ENCODE data around the gene CSPG4.
"Not testable (repeated sequence)": the region's sequence is repeated elsewhere in the genome, so short reads cannot be mapped to it uniquely, and the experiment has no call there.

CSPG4 gene

GRCh38 chr15:75738014-75738646 lies 25.5 kb upstream of the CSPG4 start:
- no peak overlapping the region for H3K27ac ChIP-seq (ENCODE audit: insufficient read depth in 1 of 2, low read depth in 1 of 2, low read length in 2 of 2, poor library complexity in 1 of 2, severe bottlenecking in 2 of 2)
- H3K4me1 ChIP-seq (ENCODE audit: control extremely low read depth in 1 of 4, control insufficient read depth in 4 of 4, insufficient read depth in 4 of 4, low read length in 3 of 4) = peaks cover 0 to 16% (median 10%) of the 10 kb centered on the region in 4 experiments
- no peak for DNase-seq
- no peaks in the 10 kb centered on the region for H3K36me3 ChIP-seq (ENCODE audit: control insufficient read depth in 4 of 4, insufficient read depth in 4 of 4, low read length in 3 of 4)
- POLR2A ChIA-PET = no interaction called here
- H3K9me3 ChIP-seq (ENCODE audit: control extremely low read depth in 1 of 5, control insufficient read depth in 4 of 5, insufficient read depth in 2 of 5, low read depth in 1 of 5, low read length in 4 of 5) = no peaks in the 10 kb centered on the region
- peak overlapping the region; percentile 61 to 87 (median 69) for H3K4me3 ChIP-seq (ENCODE audit: control insufficient read depth in 1 of 7, extremely low read depth in 1 of 7, insufficient read depth in 4 of 7, low read depth in 2 of 7, low read length in 6 of 7)
- CTCF ChIA-PET = interaction anchor here (1.4 to 3.3 kb wide), 3 partner anchors 9 to 13 kb away, joined by 3 to 13 read pairs (median 5); no protein-coding TSS in a partner anchor
- peaks cover 0 to 6% (median 0%) of the 10 kb centered on the region in 5 experiments for H3K27me3 ChIP-seq (replicated peaks in 2 of 5; ENCODE audit: control insufficient read depth in 4 of 5, insufficient read depth in 5 of 5, low read length in 4 of 5)
- 3% methylated on average over 36 of the region's 47 CpGs for WGBS (ENCODE audit: insufficient coverage)

- 89% methylated on average over 8 of the region's 14 CpGs for WGBS (ENCODE audit: insufficient coverage)
- CTCF ChIA-PET = interaction anchor here (1.4 to 3.3 kb wide), 3 partner anchors 9 to 12 kb away, joined by 3 to 13 read pairs (median 5); no protein-coding TSS in a partner anchor
- POLR2A ChIA-PET; H3K27me3 ChIP-seq (replicated peaks in 2 of 5; ENCODE audit: control insufficient read depth in 4 of 5, insufficient read depth in 5 of 5, low read length in 4 of 5); H3K36me3 ChIP-seq (ENCODE audit: control insufficient read depth in 4 of 4, insufficient read depth in 4 of 4, low read length in 3 of 4); DNase-seq; H3K27ac ChIP-seq (ENCODE audit: insufficient read depth in 1 of 2, low read depth in 1 of 2, low read length in 2 of 2, poor library complexity in 1 of 2, severe bottlenecking in 2 of 2); H3K9me3 ChIP-seq (ENCODE audit: control extremely low read depth in 1 of 5, control insufficient read depth in 4 of 5, insufficient read depth in 2 of 5, low read depth in 1 of 5, low read length in 4 of 5): not testable (repeated sequence)
- peaks cover 0 to 23% (median 16%) of the 10 kb centered on the region in 4 experiments for H3K4me1 ChIP-seq (ENCODE audit: control extremely low read depth in 1 of 4, control insufficient read depth in 4 of 4, insufficient read depth in 4 of 4, low read length in 3 of 4)
- peak overlapping the region in 6 of 7 experiments; percentile 61 to 87 (median 74) for H3K4me3 ChIP-seq (ENCODE audit: control insufficient read depth in 1 of 7, extremely low read depth in 1 of 7, insufficient read depth in 4 of 7, low read depth in 2 of 7, low read length in 6 of 7)
Measured at GRCh38 chr15:75737116-75738013, 24.7 kb upstream of the CSPG4 start.

- H3K4me1 ChIP-seq (ENCODE audit: control extremely low read depth in 1 of 4, control insufficient read depth in 4 of 4, insufficient read depth in 4 of 4, low read length in 3 of 4) = peaks cover 0 to 33% (median 26%) of the 10 kb centered on the region in 4 experiments
- ChIA-PET POLR2A (no interaction called here), CTCF (interaction anchor here (0.7 kb wide), 1 partner anchor 78 kb away, joined by 3 read pairs; no protein-coding TSS in a partner anchor)
Measured at GRCh38 chr15:75736256-75736655, 23.6 kb upstream of the CSPG4 start.

DNA sequence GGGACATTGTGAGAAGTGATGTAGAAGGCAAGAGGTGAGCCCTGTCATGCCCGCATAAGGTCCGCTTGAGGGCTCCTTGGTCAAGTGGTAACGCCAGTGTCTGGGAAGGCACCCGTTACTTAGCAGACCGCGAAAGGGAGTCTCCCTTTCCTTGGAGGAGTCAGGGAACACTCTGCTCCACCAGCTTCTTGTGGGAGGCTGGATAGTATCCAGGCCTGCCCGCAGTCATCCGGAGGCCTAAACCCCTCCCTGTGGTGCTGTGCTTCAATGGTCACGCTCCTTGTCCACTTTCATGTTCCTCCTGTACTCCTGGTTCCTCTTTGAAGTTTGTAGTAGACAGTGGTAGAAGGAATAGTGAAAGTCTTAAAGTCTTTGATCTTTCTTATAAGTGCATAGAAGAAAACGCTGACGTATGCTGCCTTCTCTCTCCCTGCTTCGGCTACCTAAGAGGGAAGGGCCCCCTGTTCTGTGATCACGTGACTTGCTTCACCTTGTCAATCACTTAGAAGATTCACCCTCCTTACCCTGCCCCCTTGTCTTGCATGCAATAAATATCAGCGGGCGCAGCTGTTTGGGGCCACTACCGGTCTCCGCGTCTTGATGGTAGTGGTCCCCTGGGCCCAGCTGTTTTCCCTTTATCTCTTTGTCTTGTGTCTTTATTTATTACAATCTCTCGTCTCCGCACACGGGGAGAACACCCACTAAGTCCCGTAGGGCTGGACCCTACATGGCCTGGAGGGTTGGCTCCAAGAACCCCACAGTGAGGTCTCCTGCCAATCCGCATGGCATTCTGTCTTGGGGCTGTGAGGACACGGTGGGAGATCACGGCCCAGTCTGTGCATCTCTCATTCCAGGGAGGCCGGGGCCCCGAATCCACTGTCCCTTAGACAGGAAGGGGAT lies 22.5 kb upstream of the CSPG4 start:
- WGBS (ENCODE audit: insufficient coverage) = 95% methylated on average over 23 of the region's 27 CpGs
- H3K4me3 ChIP-seq (ENCODE audit: control insufficient read depth in 1 of 7, extremely low read depth in 1 of 7, insufficient read depth in 4 of 7, low read depth in 2 of 7, low read length in 6 of 7); DNase-seq; H3K27ac ChIP-seq (ENCODE audit: insufficient read depth in 1 of 2, low read depth in 1 of 2, low read length in 2 of 2, poor library complexity in 1 of 2, severe bottlenecking in 2 of 2); H3K27me3 ChIP-seq (replicated peaks in 2 of 5; ENCODE audit: control insufficient read depth in 4 of 5, insufficient read depth in 5 of 5, low read length in 4 of 5); POLR2A ChIA-PET; CTCF ChIA-PET; H3K36me3 ChIP-seq (ENCODE audit: control insufficient read depth in 4 of 4, insufficient read depth in 4 of 4, low read length in 3 of 4); H3K9me3 ChIP-seq (ENCODE audit: control extremely low read depth in 1 of 5, control insufficient read depth in 4 of 5, insufficient read depth in 2 of 5, low read depth in 1 of 5, low read length in 4 of 5): not testable (repeated sequence)
- peaks cover 0 to 33% (median 26%) of the 10 kb centered on the region in 4 experiments for H3K4me1 ChIP-seq (ENCODE audit: control extremely low read depth in 1 of 4, control insufficient read depth in 4 of 4, insufficient read depth in 4 of 4, low read length in 3 of 4)

More at GRCh38 chr15:75736256-75736655, 23.6 kb upstream of the CSPG4 start:
- Histone ChIP-seq H3K27ac (ENCODE audit: insufficient read depth in 1 of 2, low read depth in 1 of 2, low read length in 2 of 2, poor library complexity in 1 of 2, severe bottlenecking in 2 of 2) (no peak overlapping the region), H3K4me3 (ENCODE audit: control insufficient read depth in 1 of 7, extremely low read depth in 1 of 7, insufficient read depth in 4 of 7, low read depth in 2 of 7, low read length in 6 of 7) (no peak overlapping the region), H3K9me3 (ENCODE audit: control extremely low read depth in 1 of 5, control insufficient read depth in 4 of 5, insufficient read depth in 2 of 5, low read depth in 1 of 5, low read length in 4 of 5) (no peaks in the 10 kb centered on the region), H3K27me3 (replicated peaks in 2 of 5; ENCODE audit: control insufficient read depth in 4 of 5, insufficient read depth in 5 of 5, low read length in 4 of 5) (peaks cover 0 to 6% (median 0%) of the 10 kb centered on the region in 5 experiments), H3K36me3 (ENCODE audit: control insufficient read depth in 4 of 4, insufficient read depth in 4 of 4, low read length in 3 of 4) (no peaks in the 10 kb centered on the region)
- no peak for DNase-seq
- 91% methylated on average over 8 of the region's 8 CpGs for WGBS (ENCODE audit: insufficient coverage)

GRCh38 chr15:75733761-75734651 lies 21.4 kb upstream of the CSPG4 start:
- H3K27me3 ChIP-seq (replicated peaks in 2 of 5; ENCODE audit: control insufficient read depth in 4 of 5, insufficient read depth in 5 of 5, low read length in 4 of 5) = peaks cover 0 to 8% (median 0%) of the 10 kb centered on the region in 5 experiments
- no peaks in the 10 kb centered on the region for H3K36me3 ChIP-seq (ENCODE audit: control insufficient read depth in 4 of 4, insufficient read depth in 4 of 4, low read length in 3 of 4)
- ChIA-PET CTCF (interaction anchor here (0.6 to 1.4 kb wide), 3 partner anchors 20 to 96 kb away, joined by 3 read pairs; no protein-coding TSS in a partner anchor), POLR2A (no interaction called here)
- no peak overlapping the region for H3K4me3 ChIP-seq (ENCODE audit: control insufficient read depth in 1 of 7, extremely low read depth in 1 of 7, insufficient read depth in 4 of 7, low read depth in 2 of 7, low read length in 6 of 7)
- no peak for DNase-seq
- 95% methylated on average over 11 of the region's 14 CpGs for WGBS (ENCODE audit: insufficient coverage)
- H3K27ac ChIP-seq (ENCODE audit: insufficient read depth in 1 of 2, low read depth in 1 of 2, low read length in 2 of 2, poor library complexity in 1 of 2, severe bottlenecking in 2 of 2) = no peak overlapping the region
- H3K4me1 ChIP-seq (ENCODE audit: control extremely low read depth in 1 of 4, control insufficient read depth in 4 of 4, insufficient read depth in 4 of 4, low read length in 3 of 4) = peaks cover 0 to 28% (median 24%) of the 10 kb centered on the region in 4 experiments
- no peaks in the 10 kb centered on the region for H3K9me3 ChIP-seq (ENCODE audit: control extremely low read depth in 1 of 5, control insufficient read depth in 4 of 5, insufficient read depth in 2 of 5, low read depth in 1 of 5, low read length in 4 of 5)

Data from common myeloid progenitor, CD34-positive (primary cell).